NB4 (cell line): ENCODE data around the gene PC.
"Not testable (repeated sequence)": the region's sequence is repeated elsewhere in the genome, so short reads cannot be mapped to it uniquely, and the experiment has no call there.

Experiments
- DNase-seq: peaks from one replicate; pipeline ENCODE4 v3.0.0; 2010; ENCODE audit warnings: low read depth
- H3K4me3 ChIP-seq: one replicate; pipeline ENCODE4 v1.5.1; 2011; ENCODE audit warnings: mild to moderate bottlenecking, low read depth, low read length, moderate library complexity
- CTCF ChIP-seq: IDR thresholded peaks from one replicate; pipeline ENCODE4 v1.5.1; 2012; ENCODE audit warnings: low read depth, low read length
- MAX ChIP-seq: IDR thresholded peaks from 2 replicates; pipeline ENCODE4 v1.6.1; 2011; ENCODE audit warnings: low read depth, low read length
- MYC ChIP-seq: IDR thresholded peaks from 2 replicates; pipeline ENCODE4 v1.6.1; 2011; ENCODE audit warnings: low read depth, low read length
- POLR2A ChIP-seq: IDR thresholded peaks from 2 replicates; pipeline ENCODE4 v1.6.1; 2011; ENCODE audit warnings: mild to moderate bottlenecking; ENCODE audit not compliant: insufficient read length; ENCODE audit errors: extremely low read depth

The PC gene

GRCh38 chr11:66958232-66958955 lies at the start of gene PC:
PC (minus strand) TSS chr11:66958383; CDS start chr11:66872159, 86,224 bp downstream.
- H3K4me3 ChIP-seq = peak within 1 kb of the TSS; percentile 46
- peak; percentile 20 for TF ChIP-seq POLR2A
- peak; percentile 98 for TF ChIP-seq MAX
- TF ChIP-seq MYC = peak; percentile 74
- TF ChIP-seq CTCF = no peak
- peak; percentile 100 for DNase-seq

DNA sequence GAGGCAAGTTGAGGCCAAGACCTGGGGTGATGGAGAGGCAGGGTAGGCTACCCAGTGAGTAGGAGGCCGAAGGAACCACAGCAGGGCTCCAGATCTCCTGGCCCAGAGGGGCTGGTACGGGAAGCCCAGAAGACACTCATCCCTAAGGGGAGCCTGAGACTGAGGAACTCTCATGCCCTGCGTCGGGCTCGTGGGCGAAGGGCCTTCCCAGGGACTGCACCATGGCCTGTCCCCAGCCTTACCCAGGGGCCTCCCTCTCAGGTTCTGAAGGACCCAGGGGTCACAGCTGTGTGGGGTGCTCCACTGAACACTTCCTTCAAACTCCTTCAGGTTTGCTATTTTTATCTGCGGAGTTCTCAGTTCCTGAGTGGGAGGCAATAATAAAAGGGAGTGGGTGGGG lies 48.9 kb upstream of the PC start:
- DNase-seq = no peak
- no peak for TF ChIP-seq MYC
- no peak for TF ChIP-seq POLR2A
- H3K4me3 ChIP-seq = no peak overlapping the region

- no peak for TF ChIP-seq CTCF
- TF ChIP-seq MYC = 0 out of 2 replicates have a peak, but pooled peaks have one; percentile 23
- TF ChIP-seq MAX = peak; percentile 60; the same call in 1 of the 2 replicates
- no peak overlapping the region for H3K4me3 ChIP-seq
- DNase-seq = peak; percentile 85
Observed at GRCh38 chr11:67006029-67006884, 48.1 kb upstream of the PC start.

GRCh38 chr11:67005200-67005599 lies 47.0 kb upstream of the PC start:
- DNase-seq, H3K4me3 ChIP-seq: not testable (repeated sequence)

- DNase-seq = no peak
- no peak overlapping the region for H3K4me3 ChIP-seq
- TF ChIP-seq POLR2A = no peak
- no peak for TF ChIP-seq CTCF
- TF ChIP-seq MAX = no peak
- no peak for TF ChIP-seq MYC
Observed at GRCh38 chr11:67002921-67003411, 44.8 kb upstream of the PC start.

GRCh38 chr11:67002297-67002913 lies 44.2 kb upstream of the PC start:
- no peak for DNase-seq
- TF ChIP-seq MYC (no peak), MAX (no peak), CTCF (no peak), POLR2A (no peak)
- no peak overlapping the region for H3K4me3 ChIP-seq
